IMR-90 (cell line): ENCODE results near the gene IQCE. TPM values are rescaled to one million over a fixed set of nuclear protein-coding genes. Genes with fewer than 3 reads are reported as not detected.

Source experiments
- ATAC-seq: fragments of 200-7000 bp; cut with Tn5 transposase; 2 replicates; pipeline ENCODE4 v1.9.1; 2020; ENCODE audit warnings: low read depth, mild to moderate bottlenecking, moderate library complexity
- BruUV-seq: library from RNA; stranded (reverse); fragments of 400-500 nt; replicated peaks from 2 replicates; lab custom pipeline; 2021; lab: Mats Ljungman, UMichigan
- CTCF ChIA-PET: fragments of 300-600 bp; formaldehyde crosslinking; extraction: SDS; loops from one replicate; lab custom pipeline; 2021; ENCODE audit warnings: antibody characterized with exemption; lab: Yijun Ruan, JAX
- POLR2A ChIA-PET: fragments of 300-600 bp; sonication (Branson Sonifier 250); formaldehyde crosslinking; loops from one replicate; lab custom pipeline; 2022; ENCODE audit warnings: antibody characterized with exemption; ENCODE audit not compliant: unreplicated experiment; lab: Charles Lee
- DNase-seq: peaks from one replicate; pipeline ENCODE4 v3.0.0; 2013
- H2AFZ ChIP-seq: replicated peaks from 2 replicates; pipeline ENCODE3; 2013; ENCODE audit warnings: low read length, mild to moderate bottlenecking; ENCODE audit not compliant: poor library complexity
- H2AK5ac ChIP-seq: 2 replicates; pipeline ENCODE4 v1.6.1; 2013; ENCODE audit warnings: low read depth, low read length, inconsistent platforms
- H2AK9ac ChIP-seq: replicated peaks from 2 replicates; pipeline ENCODE3; 2013; ENCODE audit warnings: mild to moderate bottlenecking, low read depth, low read length, moderate library complexity; ENCODE audit not compliant: poor library complexity
- H2BK120ac ChIP-seq: 2 replicates; pipeline ENCODE4 v1.6.1; 2013; ENCODE audit warnings: low read depth, low read length, inconsistent platforms
- H2BK15ac ChIP-seq: 3 replicates; pipeline ENCODE4 v1.6.1; 2013; ENCODE audit warnings: low read depth, low read length, inconsistent platforms
- H2BK20ac ChIP-seq: 2 replicates; pipeline ENCODE4 v1.6.1; 2013; ENCODE audit warnings: low read depth, mild to moderate bottlenecking, inconsistent platforms, low read length, moderate library complexity
- H2BK5ac ChIP-seq: 2 replicates; pipeline ENCODE4 v1.6.1; 2013; ENCODE audit warnings: mild to moderate bottlenecking, low read depth, low read length, inconsistent platforms; ENCODE audit not compliant: poor library complexity, severe bottlenecking
- H3K14ac ChIP-seq: replicated peaks from 2 replicates; pipeline ENCODE4 v1.6.1; 2013; ENCODE audit warnings: low read depth, low read length, inconsistent platforms
- H3K18ac ChIP-seq: 2 replicates; pipeline ENCODE4 v1.6.1; 2013; ENCODE audit warnings: low read depth, low read length, control low read depth
- H3K23ac ChIP-seq: 2 replicates; pipeline ENCODE4 v1.6.1; 2013; ENCODE audit warnings: low read depth, low read length, inconsistent platforms
- H3K27ac ChIP-seq: 2 replicates; pipeline ENCODE4 v1.5.1; 2013; ENCODE audit warnings: mild to moderate bottlenecking, control low read depth, low read length; ENCODE audit not compliant: insufficient read depth
- H3K27me3 ChIP-seq: 2 replicates; pipeline ENCODE4 v1.6.1; 2013; ENCODE audit warnings: low read length; ENCODE audit not compliant: control insufficient read depth, insufficient read depth
- H3K36me3 ChIP-seq: 2 replicates; pipeline ENCODE4 v1.6.1; 2013; ENCODE audit warnings: low read length, mixed read lengths; ENCODE audit not compliant: control insufficient read depth, insufficient read depth
- H3K4ac ChIP-seq: 2 replicates; pipeline ENCODE4 v1.6.1; 2013; ENCODE audit warnings: low read depth, low read length, inconsistent platforms
- H3K4me1 ChIP-seq: 2 replicates; pipeline ENCODE4 v1.6.1; 2013; ENCODE audit warnings: low read length, mixed read lengths; ENCODE audit not compliant: control insufficient read depth, insufficient read depth
- H3K4me2 ChIP-seq: 2 replicates; pipeline ENCODE4 v1.6.1; 2013; ENCODE audit warnings: low read depth, mild to moderate bottlenecking, control low read depth, low read length, moderate library complexity
- H3K4me3 ChIP-seq: 2 replicates; pipeline ENCODE4 v1.5.1; 2013; ENCODE audit warnings: low read depth, mild to moderate bottlenecking, control low read depth, low read length, moderate library complexity; ENCODE audit not compliant: insufficient read depth
- H3K56ac ChIP-seq: 2 replicates; pipeline ENCODE4 v1.6.1; 2013; ENCODE audit warnings: low read length, inconsistent platforms; ENCODE audit not compliant: insufficient read depth; ENCODE audit errors: extremely low read depth
- H3K79me1 ChIP-seq, 2 experiments: 2 replicates each; pipeline ENCODE4 v1.6.1; 2013; ENCODE audit warnings: low read length in 2 of 2, inconsistent platforms in 1 of 2, low read depth in 1 of 2
- H3K9ac ChIP-seq: 2 replicates; pipeline ENCODE4 v1.6.1; 2013; ENCODE audit warnings: low read depth, low read length, control low read depth
- H3K9me1 ChIP-seq: 2 replicates; pipeline ENCODE4 v1.6.1; 2013; ENCODE audit warnings: low read length, inconsistent platforms; ENCODE audit not compliant: insufficient read depth
- H3K9me3 ChIP-seq: 2 replicates; pipeline ENCODE4 v1.6.1; 2013; ENCODE audit warnings: low read length; ENCODE audit not compliant: control insufficient read depth, insufficient read depth
- H4K20me1 ChIP-seq: 2 replicates; pipeline ENCODE4 v1.6.1; 2013; ENCODE audit warnings: low read length, inconsistent platforms; ENCODE audit not compliant: insufficient read depth
- H4K5ac ChIP-seq: 2 replicates; pipeline ENCODE4 v1.6.1; 2013; ENCODE audit warnings: mild to moderate bottlenecking, low read depth, low read length, control low read depth
- H4K8ac ChIP-seq, 2 experiments: 2 replicates each; pipeline ENCODE4 v1.6.1; 2013; ENCODE audit warnings: low read depth in 2 of 2, low read length in 2 of 2, control low read depth in 1 of 2, inconsistent platforms in 1 of 2
- H4K91ac ChIP-seq: 2 replicates; pipeline ENCODE4 v1.6.1; 2013; ENCODE audit warnings: low read depth, low read length, inconsistent platforms; ENCODE audit not compliant: insufficient read depth
- CHD1 ChIP-seq: IDR thresholded peaks from 2 replicates; pipeline ENCODE4 v1.6.1; 2012; ENCODE audit warnings: low read depth, low read length, improper control_type of control experiment
- WGBS, 2 experiments: methylation state at CpG; one replicate each; pipeline versions ENCODE4 v1.1.5 to v1.1.7; 2013; ENCODE audit warnings: missing lambda C conversion rate in 2 of 2; ENCODE audit not compliant: insufficient read length in 1 of 2; ENCODE audit errors: extremely low coverage in 2 of 2; 5-methylcytosine and 5-hydroxymethylcytosine counted together
- dilution Hi-C: fragments of 300-500 bp; cut with HindIII; formaldehyde crosslinking; loops from one replicate; pipeline ENCODE4 v1.14.3; 2018; ENCODE audit warnings: low sequenced_read_pairs; ENCODE audit not compliant: unreplicated experiment
- in situ Hi-C: fragments of 300-500 bp; cut with MboI; formaldehyde crosslinking; loops from 3 replicates; pipeline ENCODE4 v1.14.3; 2019; ENCODE audit warnings: low sequenced_read_pairs, inconsistent platforms, mixed read lengths
- intact Hi-C: fragments of 100-400 bp; cut with micrococcal nuclease; formaldehyde crosslinking; loops from 2 replicates; pipeline ENCODE4 v1.10.0; 2022
- polyA plus RNA-seq, 3 experiments: library from polyadenylated mRNA; depleted of rRNA; stranded (reverse); fragments of >200 nt; gene quantifications; 2 replicates each; pipeline ENCODE4 v1.2.3, GENCODE V29; 2012; ENCODE audit warnings: low replicate concordance in 1 of 3
- total RNA-seq: library from RNA; depleted of rRNA; stranded (reverse); fragments of >200 nt; gene quantifications from 2 replicates; pipeline ENCODE4 v1.2.3, GENCODE V29; 2012

Gene IQCE
- total and polyA plus RNA-seq, 2 of the 4 experiments (the other 2 are of a cell fraction): 5.0 to 6.3 TPM

- H3K36me3 ChIP-seq: peaks cover 23% of the 10 kb centered on the region
- H3K18ac ChIP-seq: no peak overlapping the region
- BruUV-seq: no TSS peak
- no peak overlapping the region for H2AK5ac ChIP-seq
- H3K9me1 ChIP-seq: no peaks in the 10 kb centered on the region
- no peaks in the 10 kb centered on the region for H4K20me1 ChIP-seq
- no peak overlapping the region for H4K8ac ChIP-seq
- no peak overlapping the region for H4K5ac ChIP-seq
- H3K27ac ChIP-seq: no peak overlapping the region
- in situ Hi-C loops (no loop called here), dilution Hi-C loops (no loop called here), intact Hi-C loops (no loop called here)
- no peak overlapping the region for H2BK120ac ChIP-seq
- DNase-seq (no peak), ATAC-seq (no peak)
- no peaks in the 10 kb centered on the region for H3K79me1 ChIP-seq
- H3K4ac ChIP-seq: no peak overlapping the region
- H2AK9ac ChIP-seq: no peak overlapping the region
- H3K14ac ChIP-seq: no peak overlapping the region
- CTCF ChIA-PET: no interaction called here
- no peak overlapping the region for H4K91ac ChIP-seq
- no peak overlapping the region for H2BK15ac ChIP-seq
- H2BK5ac ChIP-seq: no peak overlapping the region
- H3K56ac ChIP-seq: no peak overlapping the region
- no peak overlapping the region for H2BK20ac ChIP-seq
- H3K9me3 ChIP-seq: no peaks in the 10 kb centered on the region
- 70% methylated on average over 3 of the region's 9 CpGs; no CpG with 5 or more reads in 1 of the 2 experiments for WGBS, 2 experiments
- POLR2A ChIA-PET: no interaction called here
- no peak overlapping the region for H2AFZ ChIP-seq
- H3K4me3 ChIP-seq: no peak overlapping the region
- no peaks in the 10 kb centered on the region for H3K27me3 ChIP-seq
- no peak overlapping the region for H3K9ac ChIP-seq
- no peak overlapping the region for H3K4me2 ChIP-seq
- H3K23ac ChIP-seq: no peak overlapping the region
- TF ChIP-seq CHD1: no peak
- H3K4me1 ChIP-seq: no peaks in the 10 kb centered on the region
Measured at GRCh38 chr7:2601065-2601464, 42.3 kb downstream of the IQCE start.
